ENCODE results near the gene MEGF6.

The MEGF6 gene

GRCh38 chr1:3533067-3534048, 78.0 kb downstream of the MEGF6 start:
- ChIA-PET POLR2A (no interaction called here), CTCF (no interaction called here)
- TF ChIP-seq CTCF (IDR thresholded peaks at IDR 0.05; ENCODE audit: control extremely low read depth, extremely low read depth, low read depth, missing control alignments) = no peak
- no peak for DNase-seq (ENCODE audit: extremely low spot score)

GRCh38 chr1:3531928-3532327, 79.4 kb downstream of the MEGF6 start:
- POLR2A ChIA-PET = no interaction called here
- no peak for TF ChIP-seq CTCF (IDR thresholded peaks at IDR 0.05; ENCODE audit: control extremely low read depth, extremely low read depth, low read depth, missing control alignments)
- DNase-seq (ENCODE audit: extremely low spot score) = no peak
- CTCF ChIA-PET = no interaction called here

- TF ChIP-seq CTCF (IDR thresholded peaks at IDR 0.05; ENCODE audit: control extremely low read depth, extremely low read depth, low read depth, missing control alignments) = no peak
- no peak for DNase-seq (ENCODE audit: extremely low spot score)
- CTCF ChIA-PET = no interaction called here
- POLR2A ChIA-PET = no interaction called here
Observed at GRCh38 chr1:3530926-3531818, 80.1 kb downstream of the MEGF6 start.

GRCh38 chr1:3530086-3530925, 81.0 kb downstream of the MEGF6 start:
- CTCF ChIA-PET = interaction anchor here (1.3 kb wide), 1 partner anchor 9 kb away, joined by 3 read pairs; no protein-coding TSS in a partner anchor
- no peak for DNase-seq (ENCODE audit: extremely low spot score)
- TF ChIP-seq CTCF (IDR thresholded peaks at IDR 0.05; ENCODE audit: control extremely low read depth, extremely low read depth, low read depth, missing control alignments) = no peak
- POLR2A ChIA-PET = no interaction called here

GRCh38 chr1:3529099-3529729, 82.1 kb downstream of the MEGF6 start:
- CTCF ChIA-PET = interaction anchor here (1.3 kb wide), 1 partner anchor 11 kb away, joined by 3 read pairs; no protein-coding TSS in a partner anchor
- TF ChIP-seq CTCF (IDR thresholded peaks at IDR 0.05; ENCODE audit: control extremely low read depth, extremely low read depth, low read depth, missing control alignments) = no peak
- DNase-seq (ENCODE audit: extremely low spot score) = no peak
- POLR2A ChIA-PET = no interaction called here
